ENCODE data around the gene DCLK1. TPM values are rescaled to one million over a fixed set of nuclear protein-coding genes. Genes with fewer than 3 reads are reported as not detected.

The DCLK1 gene
- total RNA-seq, 1 experiment from 2014 or later = 36.2 TPM

DNA sequence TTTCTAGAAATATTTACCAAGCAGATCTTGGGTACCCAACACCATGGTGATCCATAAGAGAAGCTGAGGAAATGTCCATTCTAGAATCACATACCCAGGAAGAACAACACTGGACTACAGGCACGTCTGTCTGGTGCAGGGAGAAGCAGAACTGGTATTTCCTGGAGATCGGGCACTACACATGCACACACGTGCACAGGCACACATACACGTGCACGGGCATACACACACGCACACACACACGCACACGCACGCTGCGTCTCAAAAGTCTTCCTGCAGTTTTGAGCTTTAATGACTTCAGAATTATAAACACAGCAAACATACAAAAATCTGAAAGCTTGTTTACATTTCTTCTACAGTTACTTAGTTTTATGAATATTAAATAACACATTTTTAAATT lies 189.8 kb downstream of the DCLK1 start:
- no peak overlapping the region for H3K27ac Mint-ChIP-seq
- peaks cover 2 to 19% (median 11%) of the 10 kb centered on the region in 3 experiments for H3K36me3 Mint-ChIP-seq (ENCODE audit: insufficient read depth in 1 of 3, low read depth in 3 of 3)
- peaks cover 2% of the 10 kb centered on the region; the same call in 1 of the 2 replicates for H3K27me3 Mint-ChIP-seq (ENCODE audit: low read depth)
- Histone ChIP-seq H2BK15ac (ENCODE audit: low read depth, low read length) (no peak overlapping the region), H3K4me2 (ENCODE audit: insufficient read depth, insufficient read length, low read length) (no peak overlapping the region), H3K56ac (ENCODE audit: insufficient read length, low read depth, low read length) (no peak overlapping the region), H4K91ac (ENCODE audit: insufficient read length, low read depth, low read length) (no peak overlapping the region), H2AFZ (ENCODE audit: low read length) (no peak overlapping the region), H3K79me1 (ENCODE audit: insufficient read depth, low read depth, low read length, poor library complexity, severe bottlenecking) (no peaks in the 10 kb centered on the region), H3K9me3 (ENCODE audit: control insufficient read depth, low read depth, low read length) (no peaks in the 10 kb centered on the region), H4K8ac (replicated peaks; ENCODE audit: insufficient read length, low read depth, low read length) (no peak overlapping the region), H2BK120ac (ENCODE audit: low read depth, low read length, poor library complexity, severe bottlenecking) (no peak overlapping the region), H2BK20ac (ENCODE audit: low read depth, low read length, poor library complexity, severe bottlenecking) (no peak overlapping the region), H3K4me1 (ENCODE audit: insufficient read depth, low read length) (no peaks in the 10 kb centered on the region), H3K27me3 (ENCODE audit: insufficient read depth, low read length) (no peaks in the 10 kb centered on the region), H2AK5ac (ENCODE audit: insufficient read length, low read length) (no peak overlapping the region), H4K5ac (ENCODE audit: insufficient read length, low read depth, low read length) (no peak overlapping the region), H3K79me2 (ENCODE audit: insufficient read depth, low read length) (no peaks in the 10 kb centered on the region), H3K14ac (ENCODE audit: insufficient read depth, low read length) (no peak overlapping the region), H4K20me1 (ENCODE audit: control insufficient read depth, insufficient read depth, insufficient read length) (no peaks in the 10 kb centered on the region), H3K18ac (ENCODE audit: insufficient read length, low read depth, low read length) (no peak overlapping the region), H3K27ac (ENCODE audit: insufficient read length, low read depth, low read length) (no peak overlapping the region), H3K4ac (ENCODE audit: low read depth, low read length) (no peak overlapping the region), H2BK5ac (ENCODE audit: insufficient read length, low read length) (no peak overlapping the region), H2BK12ac (ENCODE audit: insufficient read length, low read depth, low read length) (no peak overlapping the region), H3T11ph (ENCODE audit: low read length) (no peak overlapping the region), H3K9ac (ENCODE audit: extremely low read depth, insufficient read length, low read length) (no peak overlapping the region), H3K23ac (ENCODE audit: insufficient read length, low read depth, low read length) (no peak overlapping the region), H3K23me2 (ENCODE audit: insufficient read length, low read depth, low read length, poor library complexity, severe bottlenecking) (no peaks in the 10 kb centered on the region)
- H3K9me3 Mint-ChIP-seq = peaks cover 7 to 14% of the 10 kb centered on the region in 2 experiments
- no peak for DNase-seq
- TF ChIP-seq, protein P1, sequence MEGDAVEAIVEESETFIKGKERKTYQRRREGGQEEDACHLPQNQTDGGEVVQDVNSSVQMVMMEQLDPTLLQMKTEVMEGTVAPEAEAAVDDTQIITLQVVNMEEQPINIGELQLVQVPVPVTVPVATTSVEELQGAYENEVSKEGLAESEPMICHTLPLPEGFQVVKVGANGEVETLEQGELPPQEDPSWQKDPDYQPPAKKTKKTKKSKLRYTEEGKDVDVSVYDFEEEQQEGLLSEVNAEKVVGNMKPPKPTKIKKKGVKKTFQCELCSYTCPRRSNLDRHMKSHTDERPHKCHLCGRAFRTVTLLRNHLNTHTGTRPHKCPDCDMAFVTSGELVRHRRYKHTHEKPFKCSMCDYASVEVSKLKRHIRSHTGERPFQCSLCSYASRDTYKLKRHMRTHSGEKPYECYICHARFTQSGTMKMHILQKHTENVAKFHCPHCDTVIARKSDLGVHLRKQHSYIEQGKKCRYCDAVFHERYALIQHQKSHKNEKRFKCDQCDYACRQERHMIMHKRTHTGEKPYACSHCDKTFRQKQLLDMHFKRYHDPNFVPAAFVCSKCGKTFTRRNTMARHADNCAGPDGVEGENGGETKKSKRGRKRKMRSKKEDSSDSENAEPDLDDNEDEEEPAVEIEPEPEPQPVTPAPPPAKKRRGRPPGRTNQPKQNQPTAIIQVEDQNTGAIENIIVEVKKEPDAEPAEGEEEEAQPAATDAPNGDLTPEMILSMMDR (conservative IDR thresholded peaks at IDR 0.05) = no peak
- H3K4me1 Mint-ChIP-seq = peaks cover under 1 to 4% of the 10 kb centered on the region in 2 experiments; a peak in 3 of 4 replicates
- WGBS (ENCODE audit: extremely low coverage, insufficient read length, low lambda C conversion rate) = no CpG with 5 or more reads among the region's 10 CpGs
- H3K4me3 Mint-ChIP-seq = no peak overlapping the region
